Left renal cortex interstitium (tissue), 4 donors: Measurements from ENCODE around the gene LAPTM5. TPM values are rescaled to one million over a fixed set of nuclear protein-coding genes. Genes with fewer than 3 reads are reported as not detected.

Source experiments
- DNase-seq, 4 donors: peaks; one replicate each; pipeline ENCODE4 v3.0.0-alpha.2; 2013; ENCODE audit warnings: low read depth in 4 of 4, low spot score in 2 of 4, missing footprints in 1 of 4
- polyA plus RNA-seq, 4 donors: library from polyadenylated mRNA; unstranded; fragments of 120-200 nt; gene quantifications; one replicate each; pipeline ENCODE4 v1.2.1, GENCODE V29; 2013; ENCODE audit not compliant: insufficient read length in 4 of 4

LAPTM5 gene
- polyA plus RNA-seq, 4 donors = 12.9 to 19.4 (median 14.4) TPM

DNA sequence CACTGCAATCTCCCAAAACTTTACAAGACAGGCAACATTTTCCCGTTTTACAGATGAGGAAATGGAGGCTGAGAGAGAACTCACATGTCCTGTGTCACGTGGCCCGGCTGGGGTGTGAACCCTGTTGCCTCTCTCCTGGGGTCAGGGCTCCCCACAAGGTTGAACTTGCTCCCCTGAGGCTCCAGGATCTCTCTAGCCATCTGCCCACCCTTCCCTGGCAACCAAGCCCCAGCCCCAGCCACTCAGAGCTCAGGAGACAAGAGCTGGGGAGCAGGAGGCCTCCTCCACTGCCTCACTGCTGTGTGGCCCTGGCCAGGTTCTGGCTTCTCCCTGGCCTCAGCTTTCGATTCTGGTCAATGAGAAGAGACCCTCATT, 11.8 kb downstream of the LAPTM5 start:
- DNase-seq = no peak

DNA sequence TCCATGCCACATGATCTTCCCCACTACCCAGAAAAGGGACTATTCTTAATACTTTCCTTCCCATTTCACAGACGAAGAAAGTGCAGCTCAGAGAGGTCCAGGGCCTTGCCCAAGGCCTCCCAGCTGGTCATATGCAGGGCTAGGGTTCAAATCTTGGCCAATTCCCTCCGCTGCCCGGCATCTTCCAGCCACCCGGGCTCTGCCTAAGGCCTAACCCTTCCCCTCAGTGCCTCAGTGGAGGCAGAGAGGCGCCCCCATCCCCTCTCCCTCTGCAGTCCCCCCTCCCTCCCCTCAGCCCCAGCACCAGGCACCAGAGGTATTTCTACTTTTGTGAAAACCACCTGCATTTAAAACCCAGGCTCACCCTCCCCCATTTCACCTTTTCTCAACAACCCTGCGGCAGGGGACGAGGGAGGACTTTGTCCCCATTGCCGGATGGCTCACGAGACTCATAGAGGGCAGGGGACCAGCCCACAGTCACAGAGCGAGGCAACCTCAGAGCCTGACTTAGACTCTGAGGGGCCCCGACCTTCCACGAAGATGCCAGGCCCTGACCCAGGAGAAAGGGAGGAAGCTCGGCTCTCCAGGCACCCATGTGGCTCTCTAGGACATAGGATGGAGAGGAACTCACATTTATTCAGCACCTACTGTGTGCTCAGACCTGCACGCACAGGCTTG, 12.3 kb downstream of the LAPTM5 start:
- no peak for DNase-seq

DNA sequence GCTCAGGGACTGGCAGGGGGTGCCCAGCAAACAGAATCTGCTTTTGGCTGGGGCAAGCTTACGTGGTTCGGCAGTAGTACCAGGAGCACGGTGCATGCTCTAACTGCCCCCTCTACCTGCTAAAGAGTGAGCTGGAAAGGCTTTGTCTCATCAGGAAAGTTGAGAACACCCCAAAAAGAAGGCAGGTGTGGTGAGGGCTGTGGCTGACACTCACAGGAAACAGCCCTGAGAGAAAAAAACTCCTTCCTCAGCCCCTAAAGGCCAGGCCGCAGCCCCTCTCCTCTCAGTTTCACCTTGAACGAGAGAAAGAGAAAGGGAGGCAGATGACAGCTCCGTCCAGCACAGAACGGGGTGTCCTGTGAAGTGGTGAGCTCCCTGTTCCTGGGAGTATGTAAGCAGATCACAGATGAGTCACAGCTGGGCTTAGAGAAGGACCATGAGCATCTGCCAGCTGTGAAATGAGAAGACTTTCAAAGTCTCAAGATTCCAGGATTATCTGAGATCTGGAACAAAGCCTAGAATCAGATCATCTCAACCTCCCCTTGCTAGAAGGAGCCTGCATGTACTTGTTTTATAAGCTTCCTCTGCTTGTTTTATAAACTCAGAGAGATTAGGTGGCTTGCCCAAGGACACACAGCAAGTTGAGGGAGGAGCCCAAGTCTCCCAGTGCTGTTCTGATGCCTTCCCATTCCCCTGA, 13.4 kb downstream of the LAPTM5 start:
- DNase-seq = no peak

DNA sequence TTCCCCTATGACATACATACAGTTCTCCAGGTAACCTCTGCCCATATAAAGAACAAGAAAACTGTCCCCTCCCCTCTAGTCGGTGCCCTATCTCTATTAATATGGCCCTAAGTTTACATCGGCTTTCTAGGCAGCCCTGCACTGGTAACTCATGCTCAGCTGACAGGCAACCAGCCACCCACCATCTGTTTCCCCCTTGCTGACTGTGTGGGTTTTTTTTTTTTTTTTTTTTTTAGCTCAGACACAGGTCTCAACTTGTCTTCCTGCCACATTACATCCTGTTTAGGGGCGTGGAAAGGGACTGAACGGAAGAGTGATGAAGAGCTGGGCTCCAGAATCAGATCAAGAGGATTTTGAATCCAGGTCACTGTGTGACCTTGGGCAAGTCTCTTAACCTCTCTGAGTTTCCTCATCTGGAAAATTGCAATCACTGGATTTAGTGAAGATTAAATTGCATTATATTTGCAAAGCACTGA, 14.0 kb downstream of the LAPTM5 start:
- DNase-seq = no peak

DNA sequence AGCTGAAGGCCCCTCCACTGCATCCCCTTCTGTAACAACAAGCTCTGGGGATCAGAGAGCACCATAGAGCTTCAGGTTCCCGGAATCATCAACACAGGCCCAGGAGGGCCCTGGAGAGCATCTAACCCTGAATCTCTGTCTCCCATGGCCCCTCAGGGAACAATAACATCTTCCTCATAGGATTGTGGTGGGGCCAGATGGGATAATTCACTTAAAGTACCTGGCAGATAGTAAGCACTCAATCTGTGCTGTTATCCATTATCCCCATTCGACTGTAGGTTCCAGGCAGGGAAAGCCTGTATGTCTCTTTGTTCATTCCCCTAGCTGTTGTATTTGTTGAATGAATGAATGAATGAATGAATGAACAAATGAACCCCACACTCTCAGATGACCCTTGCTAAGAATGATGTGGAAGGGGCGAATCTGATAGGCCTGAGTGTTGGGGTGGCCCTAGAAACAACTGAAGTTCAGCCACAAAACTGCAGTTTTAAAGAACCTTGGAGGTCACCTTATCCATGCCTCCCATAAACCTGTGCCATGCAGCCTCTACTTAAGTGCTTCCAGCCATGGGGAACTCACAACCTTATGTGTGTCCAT, 14.5 kb downstream of the LAPTM5 start:
- DNase-seq = no peak

DNA sequence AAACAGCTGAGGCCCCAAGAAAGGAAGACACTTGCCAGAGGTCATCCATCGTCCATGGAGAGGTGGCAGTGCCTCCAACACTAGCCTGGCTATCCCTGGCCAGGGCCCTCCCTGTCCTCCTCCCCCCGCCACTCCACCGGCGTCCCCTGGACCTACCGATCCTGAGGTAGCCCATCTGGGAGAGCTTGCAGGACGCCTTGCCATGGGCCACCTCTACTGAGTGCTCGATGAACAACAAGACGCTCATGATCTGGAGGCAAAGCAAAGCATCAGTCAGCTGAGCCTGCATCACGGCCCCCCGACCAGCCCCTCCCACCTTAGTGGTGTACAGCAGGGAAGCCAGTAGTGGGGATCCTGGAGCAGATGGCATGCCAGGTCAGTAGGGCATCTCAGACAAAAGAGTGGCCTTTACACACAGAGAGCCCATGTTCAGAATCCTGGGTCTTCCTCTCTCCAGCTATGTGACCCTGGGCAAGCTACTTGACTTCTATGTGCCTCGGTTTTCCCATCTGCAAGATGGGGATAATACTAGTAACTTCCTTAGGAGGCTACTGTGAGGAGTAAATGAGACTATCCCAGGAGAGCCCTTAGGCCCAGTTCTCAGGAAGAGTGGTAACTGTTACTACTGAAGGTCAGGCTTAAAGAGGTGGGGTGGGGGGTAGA, 15.1 kb downstream of the LAPTM5 start:
- no peak for DNase-seq

DNA sequence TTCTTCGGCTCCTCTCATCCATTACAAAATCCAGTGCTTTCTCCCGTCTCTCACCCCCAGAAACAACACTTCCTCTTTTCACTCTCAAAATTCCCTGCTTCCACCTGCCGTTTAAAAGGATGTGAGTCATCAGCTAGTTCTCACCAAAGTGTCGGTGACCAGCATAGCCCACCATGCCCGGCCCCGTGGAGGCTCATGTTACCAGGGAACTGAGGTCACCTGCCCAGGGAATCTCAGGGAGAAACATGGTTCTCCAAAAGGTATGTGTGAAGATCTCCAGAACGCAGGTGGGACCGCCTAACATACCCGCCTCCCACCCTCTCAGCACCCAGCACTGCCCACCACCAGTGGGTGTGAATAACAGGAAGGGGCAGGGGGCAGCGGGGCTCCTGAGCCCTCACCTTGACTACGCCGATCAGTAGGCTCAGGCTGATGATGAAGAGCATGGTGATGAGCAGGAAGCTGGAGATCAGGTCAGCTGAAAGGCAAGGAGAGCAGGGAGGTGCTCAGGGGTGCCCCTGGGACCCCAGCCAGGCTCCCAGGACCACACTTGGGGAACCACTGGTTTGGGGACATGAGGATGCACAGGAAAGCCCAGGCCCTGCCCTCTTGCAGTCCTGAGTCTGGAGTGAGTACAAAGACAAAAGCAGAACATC, 16.2 kb downstream of the LAPTM5 start:
- DNase-seq = no peak

DNA sequence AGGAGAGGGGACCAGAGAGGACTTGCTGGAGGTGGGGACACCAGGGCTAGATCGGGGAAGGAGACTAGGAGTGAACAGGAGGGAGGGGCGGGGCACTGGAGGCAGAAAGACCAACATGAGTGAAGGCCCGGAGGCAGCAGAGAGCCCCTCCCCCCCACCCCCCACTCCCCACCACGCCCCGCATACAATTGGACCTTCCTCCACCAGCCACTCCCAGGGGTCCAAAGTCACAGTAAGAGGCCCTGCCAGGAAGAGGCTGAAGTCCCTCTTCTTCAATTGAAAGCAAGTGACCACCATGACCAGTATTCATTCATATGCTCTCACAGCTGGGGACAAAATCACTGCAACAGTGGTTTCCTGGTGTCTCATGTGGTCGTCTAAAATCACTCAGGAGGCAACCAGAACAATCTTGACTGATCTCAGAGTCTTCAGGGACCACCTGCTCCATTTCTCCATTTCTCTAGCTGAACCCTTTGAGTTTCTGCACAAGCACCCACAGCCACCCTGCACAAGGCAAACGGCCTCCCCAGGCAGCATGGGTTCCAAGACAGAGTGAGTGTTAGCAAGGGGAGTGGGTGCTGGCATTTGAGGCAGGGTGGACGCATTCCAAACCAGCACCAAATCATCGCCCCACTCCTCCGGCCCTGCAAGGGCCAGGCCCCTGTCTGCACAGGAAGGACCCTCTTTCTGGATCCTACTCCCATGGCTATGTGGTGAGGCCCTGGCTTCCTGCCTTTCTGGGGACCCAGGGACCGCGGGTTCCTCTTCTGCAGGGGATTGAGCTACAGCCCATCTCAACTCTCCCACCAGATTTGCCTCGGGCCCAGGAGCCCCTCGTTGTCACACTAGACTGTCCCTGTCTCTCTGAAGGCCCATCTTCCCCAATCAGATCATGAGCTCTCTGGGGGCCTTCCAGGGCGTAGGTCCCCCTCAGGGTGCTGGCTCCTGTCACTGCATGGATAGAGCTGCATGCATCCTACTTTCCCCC, 17.0 kb downstream of the LAPTM5 start:
- DNase-seq = no peak

DNA sequence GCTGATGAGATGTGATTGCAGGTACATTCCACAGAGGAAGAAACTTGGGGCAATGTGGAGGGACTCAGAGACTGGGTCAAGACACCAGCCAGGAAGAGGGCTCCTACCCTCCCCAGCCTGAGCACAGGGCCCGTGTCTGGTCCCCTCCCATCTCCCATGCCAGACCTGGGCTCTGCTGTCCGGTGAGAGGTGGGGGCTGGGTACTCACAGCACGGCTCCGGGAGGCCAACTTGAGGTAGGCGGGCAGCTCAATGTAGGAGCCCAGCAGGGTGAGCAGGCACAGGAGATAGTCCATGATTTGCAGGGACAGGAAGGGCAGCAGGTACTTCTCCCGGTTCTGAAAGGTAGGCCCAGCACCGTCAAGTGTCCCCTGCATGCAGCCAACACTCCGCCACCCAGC, 18.0 kb downstream of the LAPTM5 start:
- no peak for DNase-seq

DNA sequence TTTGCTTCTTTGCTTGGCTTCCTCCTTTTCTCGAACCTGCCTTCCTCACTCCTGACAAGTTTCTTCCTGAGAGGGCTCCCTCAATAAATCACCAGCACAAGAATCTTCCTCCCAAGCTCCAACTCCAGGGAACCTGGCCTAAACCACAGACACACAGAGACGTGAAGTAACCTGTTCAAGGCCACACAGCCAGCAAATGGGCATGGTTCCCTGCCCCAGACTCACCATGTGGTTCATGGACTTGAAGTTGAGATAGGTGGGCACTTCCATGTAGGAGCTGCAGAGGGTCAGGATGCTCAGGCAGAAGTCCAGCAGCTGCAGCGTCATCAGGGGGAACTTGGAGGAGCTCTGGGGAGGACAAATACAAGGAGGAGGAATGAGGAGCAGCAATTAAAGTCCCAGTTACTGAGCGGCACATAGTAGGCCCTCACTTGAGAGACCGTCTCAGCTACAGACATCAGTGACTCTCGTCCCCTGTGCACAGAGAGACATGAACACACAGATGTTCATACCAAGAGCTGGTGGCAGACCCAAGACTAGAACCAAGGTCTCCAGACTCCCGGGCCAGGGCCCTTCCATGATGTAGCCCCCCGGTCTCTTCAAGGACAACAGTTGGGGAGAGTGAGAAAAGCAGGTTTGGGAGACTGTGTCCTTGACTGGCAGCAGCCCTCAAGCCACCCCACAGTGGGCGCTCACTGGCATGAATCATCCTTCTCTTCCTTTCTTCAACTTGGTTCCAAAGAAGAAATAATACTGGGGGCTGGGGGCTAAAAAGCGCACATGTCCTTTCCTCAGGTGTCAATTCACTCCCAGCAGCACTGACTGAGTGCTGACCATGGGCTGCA, 18.6 kb downstream of the LAPTM5 start:
- DNase-seq = no peak

DNA sequence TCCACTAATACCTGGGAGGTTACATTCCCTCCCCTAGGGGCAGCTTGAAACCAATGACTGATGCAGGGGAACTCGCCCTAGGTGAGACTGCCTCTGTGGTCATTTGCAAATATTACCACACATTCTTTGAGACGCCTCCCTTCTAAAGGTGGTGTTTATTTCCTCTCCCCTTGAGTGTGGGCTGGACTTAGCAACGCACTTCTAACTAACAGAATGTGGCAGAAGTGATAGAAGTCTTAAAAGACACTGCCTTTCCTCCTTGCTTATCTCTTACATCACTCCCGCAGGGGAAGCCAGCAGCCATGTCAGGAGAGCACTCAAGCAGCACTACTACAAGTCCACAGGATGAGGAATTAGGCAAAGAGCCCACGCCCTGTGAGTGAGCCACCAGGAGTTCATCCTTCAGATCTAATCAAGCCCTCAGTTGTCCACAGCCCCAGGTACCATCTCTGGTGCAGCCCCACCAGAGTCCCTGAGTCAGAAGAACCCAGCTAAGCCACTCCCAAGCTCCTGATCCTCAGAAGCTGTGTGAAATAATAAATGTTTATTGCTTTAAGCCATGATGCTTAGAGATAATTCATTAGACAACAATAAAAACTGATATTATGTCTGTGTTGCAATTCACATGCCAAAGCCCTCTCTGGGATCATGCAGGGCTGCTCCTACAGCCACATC, 19.4 kb downstream of the LAPTM5 start:
- no peak for DNase-seq

DNA sequence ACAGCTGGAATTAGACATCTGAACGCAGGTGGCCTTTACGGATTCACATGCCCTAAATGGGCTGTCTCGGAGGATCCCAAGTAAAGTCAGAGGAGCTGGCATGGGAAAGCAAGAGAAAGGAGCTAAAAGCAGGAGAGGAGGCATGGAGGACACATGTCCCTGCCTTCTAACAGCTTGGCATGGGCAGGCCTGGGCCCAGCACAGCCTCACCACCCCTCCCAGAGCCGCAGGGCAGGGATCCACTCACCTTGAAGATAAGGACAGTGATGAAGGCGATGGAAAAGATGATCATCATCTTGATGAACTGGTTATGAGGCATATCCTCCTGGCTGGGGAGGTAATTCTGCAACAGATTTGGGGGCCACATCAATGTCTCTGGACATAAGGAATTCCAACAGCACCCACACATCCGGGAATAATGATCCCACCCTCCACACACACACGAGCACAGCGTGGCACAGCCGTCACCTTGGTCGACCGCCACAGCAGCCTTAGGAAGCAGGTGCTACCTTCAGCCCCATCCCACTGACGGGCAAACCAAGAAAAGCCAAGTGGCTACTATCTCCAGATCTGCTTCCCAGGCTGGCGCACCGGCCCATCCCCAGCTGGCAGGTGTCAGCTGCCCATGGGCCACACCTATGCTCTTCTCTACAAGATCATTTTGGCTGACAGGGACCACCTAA, 20.1 kb downstream of the LAPTM5 start:
- no peak for DNase-seq

DNA sequence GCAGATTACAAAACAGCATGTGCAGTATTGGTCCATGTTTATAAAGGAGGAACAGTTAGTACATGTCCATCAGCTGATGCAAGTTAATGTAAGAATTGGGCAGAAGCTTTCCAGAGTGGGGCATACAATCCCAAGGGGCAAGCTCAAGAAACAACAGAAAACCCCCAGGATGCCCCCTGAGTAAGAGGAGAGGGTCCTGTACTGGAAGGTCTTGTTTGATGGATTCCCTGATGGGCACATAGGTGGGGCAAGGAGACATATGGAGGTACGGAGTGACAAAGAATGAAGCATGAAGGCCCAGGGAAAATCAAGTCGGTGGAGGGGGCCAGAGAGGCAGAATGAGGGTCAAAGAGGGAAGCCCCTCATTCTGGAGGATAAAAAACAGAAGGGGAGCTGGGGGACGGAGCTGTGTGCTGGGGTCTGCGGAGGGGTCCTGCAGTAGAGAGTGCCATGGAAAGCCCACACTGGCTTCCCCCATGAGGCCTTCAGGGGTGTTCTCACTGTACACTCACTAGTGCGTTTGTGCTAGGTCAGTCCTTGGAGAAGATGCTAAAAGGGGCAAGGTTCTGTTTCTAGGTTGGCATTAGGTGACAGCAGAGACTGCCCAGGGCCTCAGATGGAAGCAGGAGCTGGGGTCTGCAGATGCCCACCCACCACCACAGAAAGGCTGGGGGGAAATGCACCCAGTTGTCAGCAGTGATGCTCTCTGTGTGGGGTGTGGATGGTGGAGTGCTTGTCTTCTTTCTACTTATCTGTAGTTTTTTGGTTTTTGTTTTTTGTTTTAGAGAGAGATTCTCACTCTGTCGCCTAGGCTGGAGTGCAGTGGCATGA, 21.7 kb downstream of the LAPTM5 start:
- no peak for DNase-seq

DNA sequence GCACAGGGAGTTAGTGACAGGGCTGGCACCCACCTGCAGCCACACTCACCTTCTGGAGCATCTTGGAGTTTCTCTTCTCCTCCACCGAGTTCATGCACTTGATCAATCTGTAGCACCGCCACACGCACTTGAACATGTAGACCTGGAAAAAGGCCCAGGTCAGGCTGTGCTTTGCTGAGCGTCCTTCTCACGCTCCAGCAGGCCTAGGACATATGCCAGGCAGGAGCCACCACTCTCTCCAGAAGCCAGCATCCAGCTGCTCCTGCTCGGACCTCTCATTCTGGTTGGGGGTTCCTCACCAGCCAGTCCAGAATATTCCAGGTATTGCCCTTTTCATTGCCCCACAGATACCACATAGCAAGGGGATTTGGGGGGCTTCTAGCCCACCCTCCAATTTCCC, 22.4 kb downstream of the LAPTM5 start:
- no peak for DNase-seq

DNA sequence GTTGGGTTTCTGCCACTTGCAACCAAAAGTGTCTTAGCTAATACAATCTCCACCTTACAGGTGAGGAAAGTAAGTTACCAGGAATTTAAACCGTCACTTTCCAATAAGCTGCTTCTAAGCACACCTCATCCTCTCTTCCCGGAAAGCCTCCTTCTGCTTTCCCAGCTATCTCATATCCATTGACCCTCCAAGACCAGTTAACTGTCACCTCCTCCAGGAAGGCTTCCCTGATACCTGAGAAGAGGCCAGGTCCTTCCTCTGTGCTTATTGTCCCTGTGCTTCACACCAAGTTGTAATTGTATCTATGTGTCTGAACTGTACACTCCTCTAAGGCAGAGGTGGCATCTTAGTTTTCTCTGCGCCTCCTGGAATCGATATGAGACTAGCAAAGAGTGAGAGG, 23.0 kb downstream of the LAPTM5 start:
- DNase-seq = no peak

DNA sequence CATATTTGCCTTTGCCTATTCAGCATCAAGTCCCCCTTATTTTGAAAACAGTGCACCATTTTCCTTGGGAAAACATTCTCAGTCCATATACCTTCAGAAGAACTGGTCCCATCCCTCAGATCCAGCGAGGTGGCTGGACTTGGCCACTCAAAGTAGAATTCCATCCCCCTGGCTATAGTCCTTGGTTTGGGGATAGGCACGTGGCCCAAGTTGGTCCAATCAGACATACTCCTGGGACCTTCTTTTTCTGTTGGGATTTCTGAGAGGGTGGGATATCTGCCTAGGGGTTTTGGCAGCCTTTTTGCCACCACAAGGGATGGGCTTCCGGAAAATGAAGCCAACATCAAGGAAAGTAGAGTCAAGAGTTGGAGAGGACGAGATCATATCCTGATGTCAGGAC, 23.5 kb downstream of the LAPTM5 start:
- DNase-seq = no peak

DNA sequence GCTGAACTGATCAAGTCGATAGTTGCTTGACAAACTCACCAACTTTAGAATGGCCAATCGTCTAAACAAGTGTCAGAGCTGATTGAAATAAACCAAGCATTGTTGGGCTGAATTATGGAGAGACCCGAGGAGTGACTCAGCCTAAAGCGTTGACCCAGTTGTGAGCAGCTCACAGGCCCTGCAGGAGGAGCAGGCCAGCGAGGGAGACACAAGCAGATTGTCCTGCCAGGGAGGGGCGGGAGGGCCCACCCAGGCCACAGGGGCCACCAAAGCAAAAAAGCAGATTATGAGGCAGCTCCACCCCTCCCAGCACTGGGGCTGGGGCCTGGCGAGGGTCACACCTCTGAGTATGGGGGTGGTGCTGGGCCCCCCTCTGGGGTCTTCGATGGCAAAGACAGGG, 24.1 kb downstream of the LAPTM5 start:
- no peak for DNase-seq
